ENCODE measurements around the gene PHYKPL.
"Not testable (repeated sequence)": the region's sequence is repeated elsewhere in the genome, so short reads cannot be mapped to it uniquely, and the experiment has no call there.

Gene PHYKPL

GRCh38 chr5:178207183-178207916 lies 25.3 kb downstream of the PHYKPL start:
- DNase-seq (ENCODE audit: low read depth) = no peak

GRCh38 chr5:178206166-178207101 lies 26.2 kb downstream of the PHYKPL start:
- DNase-seq (ENCODE audit: low read depth) = no peak

- no peak for DNase-seq (ENCODE audit: low read depth)
Measured at GRCh38 chr5:178205749-178206047, 26.9 kb downstream of the PHYKPL start.

- peak; percentile 48 for DNase-seq (ENCODE audit: low read depth)
Measured at GRCh38 chr5:178204935-178205748, 27.5 kb downstream of the PHYKPL start.

- DNase-seq (ENCODE audit: low read depth) = peak; percentile 94
Measured at GRCh38 chr5:178204182-178204934, 28.2 kb downstream of the PHYKPL start, which contains the start of gene HNRNPAB. Gene HNRNPAB, plus strand, starts transcription at chr5:178204533. Its CDS starts 305 bp downstream, at chr5:178204838.

- no peak for DNase-seq (ENCODE audit: low read depth)
Measured at GRCh38 chr5:178203670-178204181, 28.9 kb downstream of the PHYKPL start.

- no peak for DNase-seq (ENCODE audit: low read depth)
Measured at GRCh38 chr5:178202541-178202940, 30.1 kb downstream of the PHYKPL start.

GRCh38 chr5:178201927-178202235 lies 30.7 kb downstream of the PHYKPL start:
- DNase-seq (ENCODE audit: low read depth) = no peak

- DNase-seq (ENCODE audit: low read depth) = no peak
Measured at GRCh38 chr5:178201221-178201926, 31.2 kb downstream of the PHYKPL start.

GRCh38 chr5:178199581-178200434 lies 32.8 kb downstream of the PHYKPL start:
- DNase-seq (ENCODE audit: low read depth) = no peak

GRCh38 chr5:178198706-178199105 lies 33.9 kb downstream of the PHYKPL start:
- DNase-seq (ENCODE audit: low read depth) = no peak

- not testable (repeated sequence) for DNase-seq (ENCODE audit: low read depth)
Measured at GRCh38 chr5:178198151-178198550, 34.5 kb downstream of the PHYKPL start.

- no peak for DNase-seq (ENCODE audit: low read depth)
Measured at GRCh38 chr5:178196986-178197385, 35.6 kb downstream of the PHYKPL start.

GRCh38 chr5:178196281-178196812 lies 36.3 kb downstream of the PHYKPL start:
- no peak for DNase-seq (ENCODE audit: low read depth)

- no peak for DNase-seq (ENCODE audit: low read depth)
Measured at GRCh38 chr5:178194026-178194425, 38.6 kb downstream of the PHYKPL start.

- DNase-seq (ENCODE audit: low read depth) = no peak
Measured at GRCh38 chr5:178193251-178193809, 39.3 kb downstream of the PHYKPL start.

- DNase-seq (ENCODE audit: low read depth) = no peak
Measured at GRCh38 chr5:178192787-178193186, 39.8 kb downstream of the PHYKPL start.

GRCh38 chr5:178192244-178192643 lies 40.4 kb downstream of the PHYKPL start:
- DNase-seq (ENCODE audit: low read depth) = no peak

- no peak for DNase-seq (ENCODE audit: low read depth)
Measured at GRCh38 chr5:178191661-178192060, 40.9 kb downstream of the PHYKPL start.

Measured in stimulated activated CD8-positive, alpha-beta memory T cell treated with anti-CD3 and anti-CD28 coated beads, Interleukin-15, amount 100 ng/mL, for 1 hour (primary cell).